H9 (cell line): ENCODE measurements around the gene ETNK2. TPM values are rescaled to one million over a fixed set of nuclear protein-coding genes. Genes with fewer than 3 reads are reported as not detected.

Source experiments
- DNase-seq: peaks from one replicate; pipeline ENCODE4 v3.0.0-alpha.2; 2017
- H2AFZ ChIP-seq: one replicate; pipeline ENCODE4 v1.6.1; 2013; ENCODE audit warnings: mild to moderate bottlenecking, low read length, control low read depth, moderate library complexity
- H2AK5ac ChIP-seq: 2 replicates; pipeline ENCODE4 v1.6.1; 2013; ENCODE audit warnings: low read length, control low read depth, mixed read lengths; ENCODE audit not compliant: insufficient read length
- H2BK120ac ChIP-seq: one replicate; pipeline ENCODE4 v1.6.1; 2013; ENCODE audit warnings: low read depth, mild to moderate bottlenecking, low read length, control low read depth, inconsistent platforms; ENCODE audit not compliant: poor library complexity, severe bottlenecking
- H2BK12ac ChIP-seq: 2 replicates; pipeline ENCODE4 v1.6.1; 2013; ENCODE audit warnings: low read length, control low read depth, mixed read lengths, low read depth; ENCODE audit not compliant: insufficient read length
- H2BK15ac ChIP-seq: 2 replicates; pipeline ENCODE4 v1.6.1; 2013; ENCODE audit warnings: low read depth, low read length, control low read depth
- H2BK20ac ChIP-seq: one replicate; pipeline ENCODE4 v1.6.1; 2013; ENCODE audit warnings: low read depth, mild to moderate bottlenecking, low read length, control low read depth, inconsistent platforms; ENCODE audit not compliant: poor library complexity, severe bottlenecking
- H2BK5ac ChIP-seq: 2 replicates; pipeline ENCODE4 v1.6.1; 2013; ENCODE audit warnings: low read length, control low read depth, mixed read lengths; ENCODE audit not compliant: insufficient read length
- H3K14ac ChIP-seq: 2 replicates; pipeline ENCODE4 v1.6.1; 2013; ENCODE audit warnings: low read length, control low read depth; ENCODE audit not compliant: insufficient read depth
- H3K18ac ChIP-seq: 2 replicates; pipeline ENCODE4 v1.6.1; 2013; ENCODE audit warnings: low read depth, mild to moderate bottlenecking, mixed read lengths, low read length, control low read depth; ENCODE audit not compliant: insufficient read length
- H3K23ac ChIP-seq: 2 replicates; pipeline ENCODE4 v1.6.1; 2013; ENCODE audit warnings: low read length, control low read depth, mixed read lengths, low read depth; ENCODE audit not compliant: insufficient read length
- H3K23me2 ChIP-seq: 2 replicates; pipeline ENCODE4 v1.6.1; 2013; ENCODE audit warnings: low read depth, mild to moderate bottlenecking, mixed read lengths, low read length, control low read depth; ENCODE audit not compliant: insufficient read length, poor library complexity, severe bottlenecking
- H3K27ac ChIP-seq: 2 replicates; pipeline ENCODE4 v1.5.1; 2013; ENCODE audit warnings: low read length, control low read depth, mixed read lengths, low read depth; ENCODE audit not compliant: insufficient read length
- H3K27me3 ChIP-seq: 2 replicates; pipeline ENCODE4 v1.6.1; 2013; ENCODE audit warnings: low read length, control low read depth, inconsistent platforms; ENCODE audit not compliant: insufficient read depth
- H3K4ac ChIP-seq: 2 replicates; pipeline ENCODE4 v1.6.1; 2013; ENCODE audit warnings: low read depth, mild to moderate bottlenecking, control low read depth, inconsistent platforms, low read length, moderate library complexity
- H3K4me1 ChIP-seq: 2 replicates; pipeline ENCODE4 v1.6.1; 2013; ENCODE audit warnings: low read length, control low read depth, inconsistent platforms; ENCODE audit not compliant: insufficient read depth
- H3K4me2 ChIP-seq: 2 replicates; pipeline ENCODE4 v1.6.1; 2013; ENCODE audit warnings: low read length, control low read depth, mixed read lengths; ENCODE audit not compliant: insufficient read length, insufficient read depth
- H3K56ac ChIP-seq: 2 replicates; pipeline ENCODE4 v1.6.1; 2013; ENCODE audit warnings: low read depth, mild to moderate bottlenecking, mixed read lengths, low read length, control low read depth; ENCODE audit not compliant: insufficient read length
- H3K79me1 ChIP-seq: 2 replicates; pipeline ENCODE4 v1.6.1; 2013; ENCODE audit warnings: low read depth, mild to moderate bottlenecking, moderate library complexity, low read length, control low read depth, inconsistent platforms; ENCODE audit not compliant: insufficient read depth, poor library complexity, severe bottlenecking
- H3K79me2 ChIP-seq: 2 replicates; pipeline ENCODE4 v1.6.1; 2013; ENCODE audit warnings: low read length, control low read depth, inconsistent platforms; ENCODE audit not compliant: insufficient read depth
- H3K9ac ChIP-seq: 2 replicates; pipeline ENCODE4 v1.6.1; 2013; ENCODE audit warnings: low read length, control low read depth, mixed read lengths; ENCODE audit not compliant: insufficient read length; ENCODE audit errors: extremely low read depth
- H3K9me3 ChIP-seq: one replicate; pipeline ENCODE4 v1.6.1; 2013; ENCODE audit warnings: low read depth, low read length, inconsistent platforms; ENCODE audit not compliant: control insufficient read depth
- H3T11ph ChIP-seq: one replicate; pipeline ENCODE4 v1.6.1; 2013; ENCODE audit warnings: mild to moderate bottlenecking, low read length, control low read depth, inconsistent platforms
- H4K20me1 ChIP-seq: one replicate; pipeline ENCODE4 v1.6.1; 2013; ENCODE audit not compliant: control insufficient read depth, insufficient read length, insufficient read depth
- H4K5ac ChIP-seq: 2 replicates; pipeline ENCODE4 v1.6.1; 2013; ENCODE audit warnings: low read depth, mild to moderate bottlenecking, mixed read lengths, low read length, control low read depth; ENCODE audit not compliant: insufficient read length
- H4K8ac ChIP-seq: replicated peaks from 2 replicates; pipeline ENCODE4 v1.6.1; 2013; ENCODE audit warnings: low read length, control low read depth, mixed read lengths, low read depth; ENCODE audit not compliant: insufficient read length
- H4K91ac ChIP-seq: 2 replicates; pipeline ENCODE4 v1.6.1; 2013; ENCODE audit warnings: low read depth, mild to moderate bottlenecking, moderate library complexity, mixed read lengths, low read length, control low read depth; ENCODE audit not compliant: insufficient read length
- H3K27ac Mint-ChIP-seq, 3 experiments: 2 replicates in 2 of 3; 3 replicates in 1 of 3; pipeline ENCODE4 v1.8.0; 2020 to 2021; ENCODE audit warnings: mixed read lengths in 3 of 3, mild to moderate bottlenecking in 1 of 3, moderate library complexity in 1 of 3
- H3K27me3 Mint-ChIP-seq: 2 replicates; pipeline ENCODE4 v1.8.0; 2021; ENCODE audit warnings: low read depth, mild to moderate bottlenecking, moderate library complexity, mixed read lengths
- H3K36me3 Mint-ChIP-seq, 3 experiments: 2 replicates in 2 of 3; 3 replicates in 1 of 3; pipeline ENCODE4 v1.8.0; 2020 to 2021; ENCODE audit warnings: low read depth in 3 of 3, mixed read lengths in 3 of 3; ENCODE audit not compliant: insufficient read depth in 1 of 3
- H3K4me1 Mint-ChIP-seq, 2 experiments: 2 replicates each; pipeline ENCODE4 v1.8.0; 2020; ENCODE audit warnings: mixed read lengths in 2 of 2
- H3K4me3 Mint-ChIP-seq, 2 experiments: 2 replicates in 1 of 2; 3 replicates in 1 of 2; pipeline ENCODE4 v1.8.0; 2020 to 2021; ENCODE audit warnings: mild to moderate bottlenecking in 2 of 2, mixed read lengths in 2 of 2, moderate library complexity in 1 of 2
- H3K9me3 Mint-ChIP-seq, 2 experiments: 2 replicates in 1 of 2; 3 replicates in 1 of 2; pipeline ENCODE4 v1.8.0; 2020; ENCODE audit warnings: mild to moderate bottlenecking in 2 of 2, mixed read lengths in 2 of 2, moderate library complexity in 1 of 2
- CTCF ChIP-seq: fragments of 200-600 bp; sonication (generic); conservative IDR thresholded peaks from 3 replicates; pipeline ENCODE4 v1.8.0; 2021; ENCODE audit warnings: antibody characterized with exemption, mild to moderate bottlenecking
- whole genome bisulfite sequencing: extraction: QIAGEN DNeasy Blood & Tissue Kit; methylation state at CpG from one replicate; pipeline ENCODE4 v1.1.7; 2013; ENCODE audit warnings: missing lambda C conversion rate, low lambda C conversion rate, mixed read lengths; ENCODE audit not compliant: insufficient read length; ENCODE audit errors: extremely low coverage; 5-methylcytosine and 5-hydroxymethylcytosine counted together
- total RNA-seq: library from RNA; stranded (reverse); gene quantifications from 2 replicates; pipeline ENCODE4 v1.2.1, GENCODE V29; 2021

ETNK2 gene
- total RNA-seq, 1 experiment from 2014 or later: 17.6 TPM

DNA sequence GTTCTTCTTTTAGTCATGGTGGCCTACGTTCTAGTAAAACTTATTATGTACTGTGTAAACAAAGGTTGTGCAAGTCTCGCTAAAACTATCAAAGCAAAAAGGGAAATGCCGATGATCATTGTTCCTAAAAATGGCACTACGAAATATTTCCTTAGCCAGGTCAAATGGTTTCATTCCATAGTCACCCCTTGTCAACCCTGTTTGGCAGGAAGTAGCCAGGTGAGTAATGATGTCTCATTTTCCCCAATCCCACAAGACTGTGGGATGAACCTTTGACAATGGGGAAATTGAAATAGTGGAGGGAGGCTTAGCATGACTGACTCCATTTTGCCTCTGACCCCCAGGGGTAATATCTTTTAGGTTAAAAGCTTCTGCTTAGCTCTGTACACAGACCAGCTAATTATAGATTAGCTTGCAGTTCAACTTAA lies 19.9 kb upstream of the ETNK2 start:
- Histone ChIP-seq H2BK20ac (no peak overlapping the region), H3K79me2 (no peaks in the 10 kb centered on the region), H4K20me1 (no peaks in the 10 kb centered on the region), H3K9ac (no peak overlapping the region), H3K9me3 (peaks cover 21% of the 10 kb centered on the region), H3K14ac (no peak overlapping the region), H2AK5ac (no peak overlapping the region), H3K27me3 (no peaks in the 10 kb centered on the region), H3K23me2 (no peaks in the 10 kb centered on the region), H2BK12ac (no peak overlapping the region), H2BK15ac (no peak overlapping the region), H3K27ac (no peak overlapping the region), H3T11ph (no peak overlapping the region), H3K79me1 (no peaks in the 10 kb centered on the region), H3K23ac (no peak overlapping the region), H2BK120ac (no peak overlapping the region), H4K8ac (no peak overlapping the region), H3K18ac (no peak overlapping the region), H4K5ac (no peak overlapping the region), H2BK5ac (no peak overlapping the region), H2AFZ (no peak overlapping the region), H3K4me1 (no peaks in the 10 kb centered on the region), H3K56ac (no peak overlapping the region), H3K4me2 (no peak overlapping the region), H4K91ac (no peak overlapping the region), H3K4ac (no peak overlapping the region)
- TF ChIP-seq CTCF: no peak
- WGBS: no CpG with 5 or more reads among the region's 4 CpGs
- no peak overlapping the region for H3K4me3 Mint-ChIP-seq
- no peaks in the 10 kb centered on the region for H3K4me1 Mint-ChIP-seq
- H3K27ac Mint-ChIP-seq: no peak overlapping the region
- DNase-seq: no peak
- H3K27me3 Mint-ChIP-seq: peaks cover 17% of the 10 kb centered on the region
- H3K36me3 Mint-ChIP-seq: peaks cover 0 to 17% (median 8%) of the 10 kb centered on the region in 3 experiments; a peak in 5 of 7 replicates
- H3K9me3 Mint-ChIP-seq: peaks cover 32 to 37% of the 10 kb centered on the region in 2 experiments
